K562 (cell line): ENCODE measurements around the gene HOXD9. TPM values are rescaled to one million over a fixed set of nuclear protein-coding genes. Genes with fewer than 3 reads are reported as not detected.

Experiments used
- CHD4 ChIP-seq: fragments of 200-600 bp; sonication (generic); IDR thresholded peaks from 3 replicates; pipeline ENCODE4 v1.6.1; 2012; ENCODE audit warnings: low read depth, mild to moderate bottlenecking, mixed read lengths, low read length, inconsistent platforms; ENCODE audit not compliant: insufficient read depth, insufficient replicate concordance, poor library complexity, severe bottlenecking
- GABPB1 ChIP-seq: sonication (generic); formaldehyde crosslinking; IDR thresholded peaks from 2 replicates; pipeline ENCODE4 v1.8.0; 2022; ENCODE audit warnings: mild to moderate bottlenecking, missing genetic modification reagents
- HDAC2 ChIP-seq: fragments of 450-650 bp; IDR thresholded peaks from 2 replicates; pipeline ENCODE4 v1.6.1; 2016; ENCODE audit warnings: mild to moderate bottlenecking
- NR3C1 ChIP-seq: sonication (generic); formaldehyde crosslinking; IDR thresholded peaks from 2 replicates; pipeline ENCODE4 v1.8.1; 2022; ENCODE audit warnings: missing genetic modification reagents
- PTBP1 ChIP-seq: fragments of 200-400 bp; formaldehyde crosslinking; IDR thresholded peaks from 2 replicates; pipeline ENCODE4 v1.6.1; 2017; ENCODE audit warnings: low read depth, low read length
- SLC30A9 ChIP-seq: fragments of 250-450 bp; sonication (Bioruptor Pico); IDR thresholded peaks from 2 replicates; pipeline ENCODE4 v1.8.0; 2022; ENCODE audit warnings: mild to moderate bottlenecking, moderate library complexity
- SMARCC2 ChIP-seq: fragments of 450-650 bp; IDR thresholded peaks from 2 replicates; pipeline ENCODE4 v1.6.1; 2017; ENCODE audit warnings: antibody characterized with exemption, moderate library complexity, mild to moderate bottlenecking, low read depth
- SMARCE1 ChIP-seq: fragments of 450-650 bp; IDR thresholded peaks from 2 replicates; pipeline ENCODE4 v1.7.1; 2016; ENCODE audit warnings: mild to moderate bottlenecking
- SRSF3 ChIP-seq: fragments of 200-400 bp; formaldehyde crosslinking; IDR thresholded peaks from 2 replicates; pipeline ENCODE4 v1.6.1; 2016; ENCODE audit warnings: mild to moderate bottlenecking, low read length, moderate library complexity; ENCODE audit not compliant: insufficient read depth
- TEAD1 ChIP-seq, 2 experiments: fragments of 450-650 bp in 1 of 2; sonication (generic) in 1 of 2; formaldehyde crosslinking; IDR thresholded peaks; 2 replicates each; pipeline versions ENCODE4 v1.4.0 to v1.8.0; 2020 to 2022; ENCODE audit warnings: mild to moderate bottlenecking in 2 of 2, missing genetic modification reagents in 1 of 2
- ZBTB1 ChIP-seq: sonication (generic); formaldehyde crosslinking; IDR thresholded peaks from 2 replicates; pipeline ENCODE4 v1.8.1; 2023; ENCODE audit warnings: missing genetic modification reagents, low read depth, mild to moderate bottlenecking, borderline replicate concordance
- ZNF140 ChIP-seq: fragments of 250-450 bp; sonication (Bioruptor Pico); IDR thresholded peaks from 2 replicates; pipeline ENCODE4 v1.8.0; 2021; ENCODE audit warnings: moderate library complexity, mild to moderate bottlenecking, inconsistent platforms
- ZNF232 ChIP-seq: sonication (generic); formaldehyde crosslinking; IDR thresholded peaks from 2 replicates; pipeline ENCODE4 v1.8.0; 2022; ENCODE audit warnings: mild to moderate bottlenecking, missing genetic modification reagents
- ZNF316 ChIP-seq: fragments of 450-650 bp; IDR thresholded peaks from 2 replicates; pipeline ENCODE4 v1.6.1; 2016
- ZNF707 ChIP-seq: fragments of 250-450 bp; sonication (Bioruptor Pico); conservative IDR thresholded peaks from 2 replicates; pipeline ENCODE4 v1.8.0; 2022; ENCODE audit warnings: inconsistent platforms, mild to moderate bottlenecking, moderate library complexity
- ZNF75A ChIP-seq: fragments of 450-650 bp; formaldehyde crosslinking; IDR thresholded peaks from 2 replicates; pipeline ENCODE4 v1.4.0; 2020; ENCODE audit warnings: mild to moderate bottlenecking
- ZNF830 ChIP-seq: fragments of 250-450 bp; sonication (Bioruptor Pico); IDR thresholded peaks from 2 replicates; pipeline ENCODE4 v1.5.0; 2021; ENCODE audit warnings: mild to moderate bottlenecking
- polyA plus RNA-seq, 8 experiments: library from polyadenylated mRNA; depleted of rRNA in 4 of 8; stranded (reverse) in 5 of 8; unstranded in 3 of 8; fragments of >200 nt; fragmentation: Nextera tagmentation in 2 of 8; fragmentation: Illumina TruSeq in 1 of 8; extraction: Ambion mirVana in 2 of 8; extraction: Trizol in 1 of 8; gene quantifications; 2 replicates each; pipeline versions ENCODE4 v1.2.1 to v1.2.3, GENCODE V29; 2011 to 2014; ENCODE audit warnings: inconsistent platforms in 1 of 8, missing spikeins in 1 of 8
- total RNA-seq, 7 experiments: library from RNA; depleted of rRNA in 6 of 7; stranded (reverse); fragments of >200 nt in 6 of 7; fragmentation: Illumina TruSeq in 2 of 7; extraction: Trizol in 2 of 7; gene quantifications; 2 replicates each; pipeline versions ENCODE4 v1.2.1 to v1.2.3, GENCODE V29; 2011 to 2021; ENCODE audit warnings: low replicate concordance in 1 of 7
- TF ChIP-seq, protein P1 (sequence below): fragments of 450-650 bp; IDR thresholded peaks from 2 replicates; pipeline ENCODE4 v1.7.1; 2018; ENCODE audit warnings: mild to moderate bottlenecking, low read depth; ENCODE audit not compliant: partially characterized antibody
- TF ChIP-seq, protein P2 (sequence below): sonication (generic); formaldehyde crosslinking; IDR thresholded peaks from 2 replicates; pipeline ENCODE4 v1.8.0; 2022; ENCODE audit warnings: mild to moderate bottlenecking, missing genetic modification reagents
- TF ChIP-seq, protein P3 (sequence below): sonication (generic); formaldehyde crosslinking; IDR thresholded peaks from 2 replicates; pipeline ENCODE4 v1.5.0; 2020; ENCODE audit warnings: missing genetic modification reagents

Gene HOXD9
- total and polyA plus RNA-seq, 9 of the 15 experiments (the other 6 are each of a cell fraction or from before 2014, with no cell fraction given), result not detected

DNA sequence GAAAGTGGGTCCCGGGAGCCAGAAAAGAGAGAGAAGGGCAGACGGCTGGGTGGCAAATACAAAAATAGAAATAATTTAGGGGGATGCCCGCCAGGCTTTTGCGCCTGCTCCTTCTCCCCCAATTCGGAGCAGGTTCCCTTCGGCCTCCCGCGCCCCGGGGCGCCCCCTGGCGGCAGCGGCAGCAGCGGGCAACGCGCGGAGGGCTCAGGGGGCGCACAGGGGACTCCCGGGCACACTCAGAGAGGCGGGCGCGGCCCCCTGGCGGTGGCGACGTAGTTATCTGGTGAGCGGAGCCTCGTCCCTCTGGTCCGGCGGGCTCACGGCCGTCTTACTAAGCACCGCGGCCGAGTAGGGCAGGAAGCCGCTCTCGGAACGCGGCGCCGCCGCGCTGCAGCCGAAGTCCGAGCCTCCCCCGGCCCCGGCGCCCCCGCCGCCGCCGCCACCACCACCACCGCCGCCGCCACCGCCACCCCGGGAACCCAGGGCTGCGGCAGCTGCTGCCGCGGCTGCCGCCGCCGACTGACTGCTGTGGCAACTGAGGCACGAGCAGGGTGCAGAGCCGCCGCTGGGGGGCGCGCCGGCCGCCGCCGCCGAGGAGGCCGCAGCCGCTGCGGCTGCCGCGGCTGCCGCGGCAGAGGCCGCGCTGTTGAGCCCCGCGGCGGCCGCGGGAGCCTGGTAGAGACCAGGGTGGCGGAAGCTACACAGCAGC is 42.5 kb upstream of the HOXD9 start (continued):
- TF ChIP-seq, protein P1, sequence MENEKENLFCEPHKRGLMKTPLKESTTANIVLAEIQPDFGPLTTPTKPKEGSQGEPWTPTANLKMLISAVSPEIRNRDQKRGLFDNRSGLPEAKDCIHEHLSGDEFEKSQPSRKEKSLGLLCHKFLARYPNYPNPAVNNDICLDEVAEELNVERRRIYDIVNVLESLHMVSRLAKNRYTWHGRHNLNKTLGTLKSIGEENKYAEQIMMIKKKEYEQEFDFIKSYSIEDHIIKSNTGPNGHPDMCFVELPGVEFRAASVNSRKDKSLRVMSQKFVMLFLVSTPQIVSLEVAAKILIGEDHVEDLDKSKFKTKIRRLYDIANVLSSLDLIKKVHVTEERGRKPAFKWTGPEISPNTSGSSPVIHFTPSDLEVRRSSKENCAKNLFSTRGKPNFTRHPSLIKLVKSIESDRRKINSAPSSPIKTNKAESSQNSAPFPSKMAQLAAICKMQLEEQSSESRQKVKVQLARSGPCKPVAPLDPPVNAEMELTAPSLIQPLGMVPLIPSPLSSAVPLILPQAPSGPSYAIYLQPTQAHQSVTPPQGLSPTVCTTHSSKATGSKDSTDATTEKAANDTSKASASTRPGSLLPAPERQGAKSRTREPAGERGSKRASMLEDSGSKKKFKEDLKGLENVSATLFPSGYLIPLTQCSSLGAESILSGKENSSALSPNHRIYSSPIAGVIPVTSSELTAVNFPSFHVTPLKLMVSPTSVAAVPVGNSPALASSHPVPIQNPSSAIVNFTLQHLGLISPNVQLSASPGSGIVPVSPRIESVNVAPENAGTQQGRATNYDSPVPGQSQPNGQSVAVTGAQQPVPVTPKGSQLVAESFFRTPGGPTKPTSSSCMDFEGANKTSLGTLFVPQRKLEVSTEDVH, result no peak
- TF ChIP-seq ZNF140 (CRISPR knock-in tag) (no peak), ZNF707 (CRISPR knock-in tag) (no peak), ZNF75A (CRISPR knock-in tag) (no peak), HDAC2 (no peak), SLC30A9 (CRISPR knock-in tag) (no peak), SRSF3 (no peak), NR3C1 (no peak), SMARCC2 (no peak), GABPB1 (CRISPR knock-in tag) (no peak; the same call in 1 of the 2 replicates), ZNF232 (no peak), ZNF830 (CRISPR knock-in tag) (no peak), TEAD1 (CRISPR knock-in tag; IDR thresholded peaks at IDR 0.05) (peak in 1 of 2 experiments; percentile 67; a peak in 2 of 4 replicates), ZNF316 (no peak), PTBP1 (no peak), CHD4 (no peak), SMARCE1 (no peak), ZBTB1 (CRISPR knock-in tag) (peak; percentile 50; the same call in 1 of the 2 replicates)
- TF ChIP-seq, protein P2, sequence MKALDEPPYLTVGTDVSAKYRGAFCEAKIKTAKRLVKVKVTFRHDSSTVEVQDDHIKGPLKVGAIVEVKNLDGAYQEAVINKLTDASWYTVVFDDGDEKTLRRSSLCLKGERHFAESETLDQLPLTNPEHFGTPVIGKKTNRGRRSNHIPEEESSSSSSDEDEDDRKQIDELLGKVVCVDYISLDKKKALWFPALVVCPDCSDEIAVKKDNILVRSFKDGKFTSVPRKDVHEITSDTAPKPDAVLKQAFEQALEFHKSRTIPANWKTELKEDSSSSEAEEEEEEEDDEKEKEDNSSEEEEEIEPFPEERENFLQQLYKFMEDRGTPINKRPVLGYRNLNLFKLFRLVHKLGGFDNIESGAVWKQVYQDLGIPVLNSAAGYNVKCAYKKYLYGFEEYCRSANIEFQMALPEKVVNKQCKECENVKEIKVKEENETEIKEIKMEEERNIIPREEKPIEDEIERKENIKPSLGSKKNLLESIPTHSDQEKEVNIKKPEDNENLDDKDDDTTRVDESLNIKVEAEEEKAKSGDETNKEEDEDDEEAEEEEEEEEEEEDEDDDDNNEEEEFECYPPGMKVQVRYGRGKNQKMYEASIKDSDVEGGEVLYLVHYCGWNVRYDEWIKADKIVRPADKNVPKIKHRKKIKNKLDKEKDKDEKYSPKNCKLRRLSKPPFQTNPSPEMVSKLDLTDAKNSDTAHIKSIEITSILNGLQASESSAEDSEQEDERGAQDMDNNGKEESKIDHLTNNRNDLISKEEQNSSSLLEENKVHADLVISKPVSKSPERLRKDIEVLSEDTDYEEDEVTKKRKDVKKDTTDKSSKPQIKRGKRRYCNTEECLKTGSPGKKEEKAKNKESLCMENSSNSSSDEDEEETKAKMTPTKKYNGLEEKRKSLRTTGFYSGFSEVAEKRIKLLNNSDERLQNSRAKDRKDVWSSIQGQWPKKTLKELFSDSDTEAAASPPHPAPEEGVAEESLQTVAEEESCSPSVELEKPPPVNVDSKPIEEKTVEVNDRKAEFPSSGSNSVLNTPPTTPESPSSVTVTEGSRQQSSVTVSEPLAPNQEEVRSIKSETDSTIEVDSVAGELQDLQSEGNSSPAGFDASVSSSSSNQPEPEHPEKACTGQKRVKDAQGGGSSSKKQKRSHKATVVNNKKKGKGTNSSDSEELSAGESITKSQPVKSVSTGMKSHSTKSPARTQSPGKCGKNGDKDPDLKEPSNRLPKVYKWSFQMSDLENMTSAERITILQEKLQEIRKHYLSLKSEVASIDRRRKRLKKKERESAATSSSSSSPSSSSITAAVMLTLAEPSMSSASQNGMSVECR, result no peak
- TF ChIP-seq, protein P3, sequence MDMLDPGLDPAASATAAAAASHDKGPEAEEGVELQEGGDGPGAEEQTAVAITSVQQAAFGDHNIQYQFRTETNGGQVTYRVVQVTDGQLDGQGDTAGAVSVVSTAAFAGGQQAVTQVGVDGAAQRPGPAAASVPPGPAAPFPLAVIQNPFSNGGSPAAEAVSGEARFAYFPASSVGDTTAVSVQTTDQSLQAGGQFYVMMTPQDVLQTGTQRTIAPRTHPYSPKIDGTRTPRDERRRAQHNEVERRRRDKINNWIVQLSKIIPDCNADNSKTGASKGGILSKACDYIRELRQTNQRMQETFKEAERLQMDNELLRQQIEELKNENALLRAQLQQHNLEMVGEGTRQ (CRISPR knock-in tag), result no peak
